Measurements from ENCODE around the gene TAF1A.

The TAF1A gene

GRCh38 chr1:222596696-222597095 lies 7.0 kb upstream of the TAF1A start:
- DNase-seq (ENCODE audit: low spot score) = no peak

GRCh38 chr1:222594789-222595188 lies 5.1 kb upstream of the TAF1A start:
- no peak for DNase-seq (ENCODE audit: low spot score)

- no peak for DNase-seq (ENCODE audit: low spot score)
These were observed 2.4 kb upstream of the TAF1A start for GRCh38 chr1:222592171-222592570.

GRCh38 chr1:222588135-222588534 lies 1.6 kb downstream of the TAF1A start:
- no peak for DNase-seq (ENCODE audit: low spot score)

GRCh38 chr1:222586842-222587241 lies 2.9 kb downstream of the TAF1A start:
- DNase-seq (ENCODE audit: low spot score) = no peak

GRCh38 chr1:222583079-222583478 lies 6.7 kb downstream of the TAF1A start:
- DNase-seq (ENCODE audit: low spot score) = no peak

GRCh38 chr1:222582099-222582774 lies 7.5 kb downstream of the TAF1A start:
- no peak for DNase-seq (ENCODE audit: low spot score)

- DNase-seq (ENCODE audit: low spot score) = no peak
These were observed 10.4 kb downstream of the TAF1A start for GRCh38 chr1:222579316-222579715.

- DNase-seq (ENCODE audit: low spot score) = no peak
These were observed 18.9 kb downstream of the TAF1A start for GRCh38 chr1:222570837-222571236.

GRCh38 chr1:222561656-222562055 lies 28.1 kb downstream of the TAF1A start:
- no peak for DNase-seq (ENCODE audit: low spot score)

GRCh38 chr1:222557574-222557973 lies 32.2 kb downstream of the TAF1A start:
- DNase-seq (ENCODE audit: low spot score) = no peak

- no peak for DNase-seq (ENCODE audit: low spot score)
These were observed 32.6 kb downstream of the TAF1A start for GRCh38 chr1:222557148-222557547.

- DNase-seq (ENCODE audit: low spot score) = no peak
These were observed 33.6 kb downstream of the TAF1A start for GRCh38 chr1:222555992-222556615.

GRCh38 chr1:222554177-222554576 lies 35.6 kb downstream of the TAF1A start:
- no peak for DNase-seq (ENCODE audit: low spot score)

- no peak for DNase-seq (ENCODE audit: low spot score)
These were observed 36.9 kb downstream of the TAF1A start for GRCh38 chr1:222552882-222553281.

- no peak for DNase-seq (ENCODE audit: low spot score)
These were observed 41.6 kb downstream of the TAF1A start, which contains the start of gene HHIPL2 for GRCh38 chr1:222547944-222548671. Gene HHIPL2 (minus strand): TSS chr1:222548104. CDS start chr1:222548044, 60 bp downstream.

GRCh38 chr1:222547260-222547614 lies 42.5 kb downstream of the TAF1A start:
- no peak for DNase-seq (ENCODE audit: low spot score)

GRCh38 chr1:222546548-222547259 lies 43.0 kb downstream of the TAF1A start:
- DNase-seq (ENCODE audit: low spot score) = no peak

GRCh38 chr1:222546091-222546490 lies 43.6 kb downstream of the TAF1A start:
- DNase-seq (ENCODE audit: low spot score) = no peak

- peak; percentile 1 for DNase-seq (ENCODE audit: low spot score)
These were observed 45.9 kb downstream of the TAF1A start for GRCh38 chr1:222543817-222544216.

- DNase-seq (ENCODE audit: low spot score) = no peak
These were observed 49.1 kb downstream of the TAF1A start for GRCh38 chr1:222540598-222540995.

GRCh38 chr1:222539951-222540597 lies 49.7 kb downstream of the TAF1A start:
- no peak for DNase-seq (ENCODE audit: low spot score)

Measured in cerebellar cortex (tissue), 1 donor.